Liver (tissue), 3 donors: ENCODE results near the gene PUS10.

Source experiments
- EGR1 ChIP-seq, 2 donors: IDR thresholded peaks; 2 replicates each; pipeline ENCODE4 v1.6.1; 2016 to 2018; ENCODE audit warnings: antibody characterized with exemption in 2 of 2, low read depth in 2 of 2
- GABPA ChIP-seq, 2 donors: IDR thresholded peaks in 1 of 2; conservative IDR thresholded peaks in 1 of 2; 2 replicates each; pipeline ENCODE4 v1.6.1; 2016; ENCODE audit warnings: antibody characterized with exemption in 2 of 2, mild to moderate bottlenecking in 1 of 2, moderate library complexity in 1 of 2
- HNF4A ChIP-seq, 2 donors: conservative IDR thresholded peaks; 2 replicates each; pipeline ENCODE4 v1.6.1; 2016; ENCODE audit warnings: antibody characterized with exemption in 2 of 2, mild to moderate bottlenecking in 2 of 2
- JUND ChIP-seq, 2 donors: IDR thresholded peaks; 2 replicates each; pipeline ENCODE4 v1.6.1; 2016; ENCODE audit warnings: antibody characterized with exemption in 2 of 2
- RAD21 ChIP-seq, 2 donors: IDR thresholded peaks; 2 replicates each; pipeline ENCODE4 v1.6.1; 2016; ENCODE audit warnings: antibody characterized with exemption in 2 of 2, mild to moderate bottlenecking in 2 of 2
- RXRA ChIP-seq, 2 donors: IDR thresholded peaks; 2 replicates each; pipeline ENCODE4 v1.6.1; 2017 to 2018; ENCODE audit warnings: antibody characterized with exemption in 2 of 2, mild to moderate bottlenecking in 1 of 2
- SP1 ChIP-seq: IDR thresholded peaks from 2 replicates; pipeline ENCODE4 v1.6.1; 2018; ENCODE audit warnings: antibody characterized with exemption, mild to moderate bottlenecking
- TAF1 ChIP-seq: conservative IDR thresholded peaks from 2 replicates; pipeline ENCODE4 v1.6.1; 2016; ENCODE audit warnings: antibody characterized with exemption, mild to moderate bottlenecking
- YY1 ChIP-seq: IDR thresholded peaks from 2 replicates; pipeline ENCODE4 v1.6.1; 2016; ENCODE audit warnings: antibody characterized with exemption, mild to moderate bottlenecking
- TF ChIP-seq, protein P1 (sequence below): fragments of 150-350 bp; IDR thresholded peaks from 2 replicates; pipeline ENCODE4 v1.5.1; 2017; ENCODE audit warnings: improper control_type of control experiment, low read depth, low read length; ENCODE audit not compliant: missing input control
- TF ChIP-seq, protein P2 (sequence below): IDR thresholded peaks from 2 replicates; pipeline ENCODE4 v1.6.1; 2016; ENCODE audit warnings: antibody characterized with exemption, mild to moderate bottlenecking
- TF ChIP-seq, protein P3 (sequence below): IDR thresholded peaks from 2 replicates; pipeline ENCODE4 v1.6.1; 2016; ENCODE audit warnings: antibody characterized with exemption
- TF ChIP-seq, protein P4 (sequence below): IDR thresholded peaks from 2 replicates; pipeline ENCODE4 v1.6.1; 2016; ENCODE audit warnings: antibody characterized with exemption
- donor health status: healthy.
- donor health status: healthy.

DNA sequence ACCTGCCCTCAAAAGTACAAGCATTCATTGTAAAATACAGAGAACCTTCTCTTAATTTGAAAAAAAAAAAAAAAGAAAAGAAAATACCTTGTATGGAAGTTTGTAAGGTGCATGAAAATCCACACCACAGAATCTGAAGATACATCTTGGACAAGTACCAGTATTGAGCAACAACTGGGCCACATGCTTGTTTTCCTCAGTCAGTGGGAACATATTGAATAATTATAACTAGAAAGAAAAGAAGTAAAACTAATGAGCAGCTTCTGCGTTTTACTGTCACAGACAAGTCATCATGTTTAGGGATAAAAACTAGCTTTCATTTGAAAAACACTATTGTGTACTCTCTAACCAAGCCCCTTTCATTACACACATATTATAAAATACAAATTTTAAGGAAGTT is 6.4 kb downstream of the PUS10 start:
- TF ChIP-seq, protein P1, sequence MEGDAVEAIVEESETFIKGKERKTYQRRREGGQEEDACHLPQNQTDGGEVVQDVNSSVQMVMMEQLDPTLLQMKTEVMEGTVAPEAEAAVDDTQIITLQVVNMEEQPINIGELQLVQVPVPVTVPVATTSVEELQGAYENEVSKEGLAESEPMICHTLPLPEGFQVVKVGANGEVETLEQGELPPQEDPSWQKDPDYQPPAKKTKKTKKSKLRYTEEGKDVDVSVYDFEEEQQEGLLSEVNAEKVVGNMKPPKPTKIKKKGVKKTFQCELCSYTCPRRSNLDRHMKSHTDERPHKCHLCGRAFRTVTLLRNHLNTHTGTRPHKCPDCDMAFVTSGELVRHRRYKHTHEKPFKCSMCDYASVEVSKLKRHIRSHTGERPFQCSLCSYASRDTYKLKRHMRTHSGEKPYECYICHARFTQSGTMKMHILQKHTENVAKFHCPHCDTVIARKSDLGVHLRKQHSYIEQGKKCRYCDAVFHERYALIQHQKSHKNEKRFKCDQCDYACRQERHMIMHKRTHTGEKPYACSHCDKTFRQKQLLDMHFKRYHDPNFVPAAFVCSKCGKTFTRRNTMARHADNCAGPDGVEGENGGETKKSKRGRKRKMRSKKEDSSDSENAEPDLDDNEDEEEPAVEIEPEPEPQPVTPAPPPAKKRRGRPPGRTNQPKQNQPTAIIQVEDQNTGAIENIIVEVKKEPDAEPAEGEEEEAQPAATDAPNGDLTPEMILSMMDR: no peak
- TF ChIP-seq EGR1 (IDR thresholded peaks at IDR 0.05; ENCODE audit: low read depth in 2 of 2) (no peak), YY1 (no peak), SP1 (no peak), HNF4A (conservative IDR thresholded peaks at IDR 0.05) (peak in 1 of 2 donors; percentile 6), JUND (IDR thresholded peaks at IDR 0.05) (no peak), TAF1 (no peak), RAD21 (IDR thresholded peaks at IDR 0.05) (no peak), RXRA (IDR thresholded peaks at IDR 0.05) (no peak), GABPA (IDR thresholded peaks at IDR 0.05 in 1 of 2, conservative IDR thresholded peaks at IDR 0.05 in 1 of 2) (no peak)
- TF ChIP-seq, protein P2, sequence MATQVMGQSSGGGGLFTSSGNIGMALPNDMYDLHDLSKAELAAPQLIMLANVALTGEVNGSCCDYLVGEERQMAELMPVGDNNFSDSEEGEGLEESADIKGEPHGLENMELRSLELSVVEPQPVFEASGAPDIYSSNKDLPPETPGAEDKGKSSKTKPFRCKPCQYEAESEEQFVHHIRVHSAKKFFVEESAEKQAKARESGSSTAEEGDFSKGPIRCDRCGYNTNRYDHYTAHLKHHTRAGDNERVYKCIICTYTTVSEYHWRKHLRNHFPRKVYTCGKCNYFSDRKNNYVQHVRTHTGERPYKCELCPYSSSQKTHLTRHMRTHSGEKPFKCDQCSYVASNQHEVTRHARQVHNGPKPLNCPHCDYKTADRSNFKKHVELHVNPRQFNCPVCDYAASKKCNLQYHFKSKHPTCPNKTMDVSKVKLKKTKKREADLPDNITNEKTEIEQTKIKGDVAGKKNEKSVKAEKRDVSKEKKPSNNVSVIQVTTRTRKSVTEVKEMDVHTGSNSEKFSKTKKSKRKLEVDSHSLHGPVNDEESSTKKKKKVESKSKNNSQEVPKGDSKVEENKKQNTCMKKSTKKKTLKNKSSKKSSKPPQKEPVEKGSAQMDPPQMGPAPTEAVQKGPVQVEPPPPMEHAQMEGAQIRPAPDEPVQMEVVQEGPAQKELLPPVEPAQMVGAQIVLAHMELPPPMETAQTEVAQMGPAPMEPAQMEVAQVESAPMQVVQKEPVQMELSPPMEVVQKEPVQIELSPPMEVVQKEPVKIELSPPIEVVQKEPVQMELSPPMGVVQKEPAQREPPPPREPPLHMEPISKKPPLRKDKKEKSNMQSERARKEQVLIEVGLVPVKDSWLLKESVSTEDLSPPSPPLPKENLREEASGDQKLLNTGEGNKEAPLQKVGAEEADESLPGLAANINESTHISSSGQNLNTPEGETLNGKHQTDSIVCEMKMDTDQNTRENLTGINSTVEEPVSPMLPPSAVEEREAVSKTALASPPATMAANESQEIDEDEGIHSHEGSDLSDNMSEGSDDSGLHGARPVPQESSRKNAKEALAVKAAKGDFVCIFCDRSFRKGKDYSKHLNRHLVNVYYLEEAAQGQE: no peak
- TF ChIP-seq, protein P3, sequence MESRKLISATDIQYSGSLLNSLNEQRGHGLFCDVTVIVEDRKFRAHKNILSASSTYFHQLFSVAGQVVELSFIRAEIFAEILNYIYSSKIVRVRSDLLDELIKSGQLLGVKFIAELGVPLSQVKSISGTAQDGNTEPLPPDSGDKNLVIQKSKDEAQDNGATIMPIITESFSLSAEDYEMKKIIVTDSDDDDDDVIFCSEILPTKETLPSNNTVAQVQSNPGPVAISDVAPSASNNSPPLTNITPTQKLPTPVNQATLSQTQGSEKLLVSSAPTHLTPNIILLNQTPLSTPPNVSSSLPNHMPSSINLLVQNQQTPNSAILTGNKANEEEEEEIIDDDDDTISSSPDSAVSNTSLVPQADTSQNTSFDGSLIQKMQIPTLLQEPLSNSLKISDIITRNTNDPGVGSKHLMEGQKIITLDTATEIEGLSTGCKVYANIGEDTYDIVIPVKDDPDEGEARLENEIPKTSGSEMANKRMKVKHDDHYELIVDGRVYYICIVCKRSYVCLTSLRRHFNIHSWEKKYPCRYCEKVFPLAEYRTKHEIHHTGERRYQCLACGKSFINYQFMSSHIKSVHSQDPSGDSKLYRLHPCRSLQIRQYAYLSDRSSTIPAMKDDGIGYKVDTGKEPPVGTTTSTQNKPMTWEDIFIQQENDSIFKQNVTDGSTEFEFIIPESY: no peak
- TF ChIP-seq, protein P4, sequence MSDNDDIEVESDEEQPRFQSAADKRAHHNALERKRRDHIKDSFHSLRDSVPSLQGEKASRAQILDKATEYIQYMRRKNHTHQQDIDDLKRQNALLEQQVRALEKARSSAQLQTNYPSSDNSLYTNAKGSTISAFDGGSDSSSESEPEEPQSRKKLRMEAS: no peak
